Activated CD4-positive, alpha-beta T cell treated with anti-CD3 and anti-CD28 coated beads, Interleukin-2, amount 50 U/mL, for 24 hours (primary cell): ENCODE data around the gene TBXAS1.

Experiments
- DNase-seq, 2 donors: peaks; one replicate each; pipeline ENCODE4 v3.0.0-alpha.2; 2020; ENCODE audit warnings: low read depth in 1 of 2, low spot score in 1 of 2

Gene TBXAS1

GRCh38 chr7:139854124-139854511, 25.1 kb downstream of the TBXAS1 start:
- no peak for DNase-seq

GRCh38 chr7:139854803-139855497, 25.9 kb downstream of the TBXAS1 start:
- no peak for DNase-seq

GRCh38 chr7:139855498-139856270, 26.6 kb downstream of the TBXAS1 start:
- no peak for DNase-seq

- no peak for DNase-seq
Observed at GRCh38 chr7:139857791-139858190, 28.7 kb downstream of the TBXAS1 start.

GRCh38 chr7:139860090-139860775, 31.2 kb downstream of the TBXAS1 start:
- DNase-seq = no peak

GRCh38 chr7:139861803-139862202, 32.7 kb downstream of the TBXAS1 start:
- no peak for DNase-seq

GRCh38 chr7:139866047-139866837, 37.2 kb downstream of the TBXAS1 start:
- no peak for DNase-seq

GRCh38 chr7:139867847-139868246, 38.8 kb downstream of the TBXAS1 start:
- DNase-seq = no peak

- no peak for DNase-seq
Observed at GRCh38 chr7:139869886-139870285, 40.8 kb downstream of the TBXAS1 start.

- no peak for DNase-seq
Observed at GRCh38 chr7:139870380-139870779, 41.3 kb downstream of the TBXAS1 start.

- DNase-seq = no peak
Observed at GRCh38 chr7:139871331-139871730, 42.3 kb downstream of the TBXAS1 start.

- no peak for DNase-seq
Observed at GRCh38 chr7:139871820-139872219, 42.8 kb downstream of the TBXAS1 start.

GRCh38 chr7:139873593-139874301, 44.7 kb downstream of the TBXAS1 start:
- no peak for DNase-seq

GRCh38 chr7:139874302-139874629, 45.2 kb downstream of the TBXAS1 start:
- DNase-seq = no peak

GRCh38 chr7:139875821-139876241, 46.8 kb downstream of the TBXAS1 start:
- DNase-seq = no peak

GRCh38 chr7:139876622-139877283, 47.7 kb downstream of the TBXAS1 start:
- no peak for DNase-seq

- no peak for DNase-seq
Observed at GRCh38 chr7:139883814-139884213, 54.8 kb downstream of the TBXAS1 start.

GRCh38 chr7:139884441-139884840, 55.4 kb downstream of the TBXAS1 start:
- DNase-seq = no peak

- DNase-seq = no peak
Observed at GRCh38 chr7:139885511-139885910, 56.4 kb downstream of the TBXAS1 start.

- no peak for DNase-seq
Observed at GRCh38 chr7:139886206-139886605, 57.1 kb downstream of the TBXAS1 start.
